ENCODE data around the gene GPR183. TPM values are rescaled to one million over a fixed set of nuclear protein-coding genes. Genes with fewer than 3 reads are reported as not detected.

Gene GPR183
- total and polyA plus RNA-seq, 2 of the 8 experiments (the other 6 are each of a cell fraction or from before 2014, with no cell fraction given), result not detected

- H2AK5ac ChIP-seq (ENCODE audit: low read depth, low read length), result no peak overlapping the region
- H3K4me3 ChIP-seq (ENCODE audit: extremely low read depth in 1 of 4, insufficient read depth in 2 of 4, low read depth in 3 of 4, low read length in 4 of 4), result no peak overlapping the region
- peaks cover 2% of the 10 kb centered on the region; the same call in 1 of the 2 replicates for H3K79me1 ChIP-seq (ENCODE audit: low read depth, low read length)
- no peak overlapping the region for H3K14ac ChIP-seq (ENCODE audit: insufficient read length)
- H2BK120ac ChIP-seq (replicated peaks; ENCODE audit: low read depth, low read length), result no peak overlapping the region
- POLR2A ChIA-PET (ENCODE audit: partially characterized antibody), result no interaction called here
- CTCF ChIA-PET (ENCODE audit: partially characterized antibody), result interaction anchor here (2.3 to 3.3 kb wide), 2 partner anchors 12 to 32 kb away, joined by 8 read pairs; no protein-coding TSS in a partner anchor
- H4K5ac ChIP-seq (ENCODE audit: insufficient read length, low read depth, low read length), result no peak overlapping the region
- H2BK15ac ChIP-seq (ENCODE audit: low read length), result no peak overlapping the region
- DNase-seq (ENCODE audit: low read depth in 1 of 2, low spot score in 2 of 2), result peak in 1 of 2 experiments; percentile 37
- peaks cover 0 to 12% (median 4%) of the 10 kb centered on the region in 4 experiments; a peak in 3 of 8 replicates for H3K36me3 ChIP-seq (ENCODE audit: control insufficient read depth in 2 of 4, insufficient read depth in 4 of 4, low read length in 3 of 4)
- no peak overlapping the region for H2BK20ac ChIP-seq (ENCODE audit: low read length)
- H4K20me1 ChIP-seq (replicated peaks in 1 of 2; ENCODE audit: control insufficient read depth in 1 of 2, insufficient read depth in 2 of 2, low read length in 2 of 2), result peaks cover 0 to 5% of the 10 kb centered on the region in 2 experiments
- no peak overlapping the region for H3K4me2 ChIP-seq (ENCODE audit: insufficient read depth in 1 of 2, low read depth in 2 of 2, low read length in 2 of 2)
- no peak overlapping the region for H2BK12ac ChIP-seq (ENCODE audit: low read depth, low read length)
- FAIRE-seq, result no peak
- H3K4me1 ChIP-seq (replicated peaks in 1 of 4; ENCODE audit: control insufficient read depth in 3 of 4, insufficient read depth in 4 of 4, low read length in 3 of 4), result peaks cover 0 to 5% (median 2%) of the 10 kb centered on the region in 4 experiments; a peak in 2 of 7 replicates
- H3K79me2 ChIP-seq (ENCODE audit: control insufficient read depth in 1 of 2, insufficient read depth in 2 of 2, low read length in 2 of 2), result no peaks in the 10 kb centered on the region
- no peak overlapping the region for H3K4ac ChIP-seq (replicated peaks; ENCODE audit: insufficient read length, low read depth, low read length)
- 96% methylated on average over 17 of the region's 18 CpGs; no CpG with 5 or more reads in 1 of the 2 experiments for WGBS, 2 experiments (ENCODE audit: extremely low coverage in 1 of 2, insufficient coverage in 1 of 2, insufficient read length in 1 of 2, insufficient replicate concordance in 2 of 2, low coverage in 1 of 2, low lambda C conversion rate in 2 of 2, missing lambda C conversion rate in 1 of 2)
- no peak overlapping the region for H3K9ac ChIP-seq (replicated peaks in 1 of 4; ENCODE audit: extremely low read depth in 1 of 4, low read depth in 3 of 4, low read length in 3 of 4)
- H3K23me2 ChIP-seq (ENCODE audit: low read depth, low read length), result no peaks in the 10 kb centered on the region
- no peak overlapping the region for H4K91ac ChIP-seq (replicated peaks; ENCODE audit: insufficient read length, low read length)
- no peaks in the 10 kb centered on the region for H3K9me3 ChIP-seq (ENCODE audit: insufficient read depth in 2 of 2, low read depth in 1 of 2, low read length in 1 of 2)
- no peaks in the 10 kb centered on the region for H3K27me3 ChIP-seq (replicated peaks in 1 of 4; ENCODE audit: control insufficient read depth in 3 of 4, extremely low read depth in 1 of 4, insufficient read depth in 3 of 4, low read length in 3 of 4)
- H2AFZ ChIP-seq (ENCODE audit: low read length), result no peak overlapping the region
- H3K18ac ChIP-seq (ENCODE audit: extremely low read depth, low read length), result no peak overlapping the region
- H4K8ac ChIP-seq (ENCODE audit: extremely low read depth, insufficient read depth, low read length), result no peak overlapping the region; the same call in 1 of the 2 replicates
- no peak overlapping the region for H3K23ac ChIP-seq (ENCODE audit: insufficient read length)
- TF ChIP-seq MAX (IDR thresholded peaks at IDR 0.05) (no peak), BRCA1 (IDR thresholded peaks at IDR 0.05; ENCODE audit: low read depth, low read length) (no peak), TAF1 (IDR thresholded peaks at IDR 0.05; ENCODE audit: low read depth, low read length) (no peak), ZNF274 (IDR thresholded peaks at IDR 0.05; ENCODE audit: borderline replicate concordance, extremely low read depth, low read length) (no peak)
- H3K27ac ChIP-seq (ENCODE audit: low read depth, low read length), result no peak overlapping the region
- H3K56ac ChIP-seq (replicated peaks; ENCODE audit: insufficient read length, low read depth, low read length), result no peak overlapping the region
- H2BK5ac ChIP-seq (ENCODE audit: low read depth, low read length), result peak overlapping the region; percentile 46; the same call in 1 of the 2 replicates
These were observed 48.2 kb upstream of the GPR183 start for GRCh38 chr13:99355267-99356011.
